Upper lobe of right lung (tissue), 1 donor: ENCODE results near the gene NSMCE3. TPM values are rescaled to one million over a fixed set of nuclear protein-coding genes. Genes with fewer than 3 reads are reported as not detected.

Experiments used
- ATAC-seq: fragments of 200-7000 bp; cut with Tn5 transposase; one replicate; pipeline ENCODE4 v1.9.1; 2020; ENCODE audit warnings: mild to moderate bottlenecking, moderate library complexity
- DNase-seq: peaks from one replicate; pipeline ENCODE4 v3.0.0-alpha.2; 2020
- H3K27ac ChIP-seq: fragments of 200-600 bp; one replicate; pipeline ENCODE4 v1.8.0; 2022
- H3K27me3 ChIP-seq: fragments of 200-600 bp; one replicate; pipeline ENCODE4 v1.8.0; 2022; ENCODE audit warnings: mild to moderate bottlenecking
- H3K36me3 ChIP-seq: fragments of 200-600 bp; one replicate; pipeline ENCODE4 v1.8.0; 2022
- H3K4me1 ChIP-seq: fragments of 200-600 bp; one replicate; pipeline ENCODE4 v1.8.0; 2022
- H3K4me3 ChIP-seq: fragments of 200-600 bp; one replicate; pipeline ENCODE4 v1.8.0; 2022; ENCODE audit warnings: mild to moderate bottlenecking
- H3K9me3 ChIP-seq: fragments of 200-600 bp; one replicate; pipeline ENCODE4 v1.8.0; 2022
- intact Hi-C: fragments of 100-400 bp; cut with DNase I; formaldehyde crosslinking; loops from one replicate; pipeline ENCODE4 v1.11.0; 2022
- total RNA-seq: library from RNA; stranded (reverse); fragmentation: NEBNext Ultra II Directional; extraction: Animal tissue kit (Norgen Biotek cat#: 25700); gene quantifications from one replicate; pipeline ENCODE4 v1.2.1, GENCODE V29; 2021
- TF ChIP-seq, protein P1 (sequence below): fragments of 200-600 bp; IDR thresholded peaks from one replicate; pipeline ENCODE4 v1.8.0; 2022; ENCODE audit warnings: antibody characterized with exemption
- donor health status: DM: no; HTN: yes; CAD: no; lungs with severe emphysema.

Gene NSMCE3
- total RNA-seq, 1 donor from 2014 or later: 6.7 TPM

DNA sequence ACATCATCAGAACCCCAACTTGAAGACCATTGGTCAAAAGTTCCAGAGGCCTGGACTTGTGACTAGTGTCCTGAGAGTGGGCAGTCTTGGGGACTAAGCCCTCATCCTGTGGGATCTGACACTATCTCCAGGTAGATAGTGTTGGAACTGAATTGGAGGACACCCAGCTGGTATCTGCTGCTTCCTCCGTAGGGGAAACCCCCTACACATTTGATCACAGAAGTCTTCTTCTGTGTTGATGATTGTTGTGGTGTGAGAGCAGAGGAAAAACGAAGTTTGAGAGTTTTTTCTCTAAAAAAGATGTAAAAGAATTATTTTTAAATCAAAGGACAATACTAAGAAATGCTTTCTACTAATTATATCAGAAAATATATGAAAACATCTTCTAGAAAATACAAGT lies 6.9 kb downstream of the NSMCE3 start:
- no peaks in the 10 kb centered on the region for H3K9me3 ChIP-seq
- DNase-seq (no peak), ATAC-seq (no peak)
- TF ChIP-seq, protein P1, sequence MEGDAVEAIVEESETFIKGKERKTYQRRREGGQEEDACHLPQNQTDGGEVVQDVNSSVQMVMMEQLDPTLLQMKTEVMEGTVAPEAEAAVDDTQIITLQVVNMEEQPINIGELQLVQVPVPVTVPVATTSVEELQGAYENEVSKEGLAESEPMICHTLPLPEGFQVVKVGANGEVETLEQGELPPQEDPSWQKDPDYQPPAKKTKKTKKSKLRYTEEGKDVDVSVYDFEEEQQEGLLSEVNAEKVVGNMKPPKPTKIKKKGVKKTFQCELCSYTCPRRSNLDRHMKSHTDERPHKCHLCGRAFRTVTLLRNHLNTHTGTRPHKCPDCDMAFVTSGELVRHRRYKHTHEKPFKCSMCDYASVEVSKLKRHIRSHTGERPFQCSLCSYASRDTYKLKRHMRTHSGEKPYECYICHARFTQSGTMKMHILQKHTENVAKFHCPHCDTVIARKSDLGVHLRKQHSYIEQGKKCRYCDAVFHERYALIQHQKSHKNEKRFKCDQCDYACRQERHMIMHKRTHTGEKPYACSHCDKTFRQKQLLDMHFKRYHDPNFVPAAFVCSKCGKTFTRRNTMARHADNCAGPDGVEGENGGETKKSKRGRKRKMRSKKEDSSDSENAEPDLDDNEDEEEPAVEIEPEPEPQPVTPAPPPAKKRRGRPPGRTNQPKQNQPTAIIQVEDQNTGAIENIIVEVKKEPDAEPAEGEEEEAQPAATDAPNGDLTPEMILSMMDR: no peak
- H3K27me3 ChIP-seq: no peaks in the 10 kb centered on the region
- intact Hi-C loops: no loop called here
- H3K4me3 ChIP-seq: no peak overlapping the region
- H3K27ac ChIP-seq: no peak overlapping the region
- peaks cover 13% of the 10 kb centered on the region for H3K4me1 ChIP-seq
- no peaks in the 10 kb centered on the region for H3K36me3 ChIP-seq

DNA sequence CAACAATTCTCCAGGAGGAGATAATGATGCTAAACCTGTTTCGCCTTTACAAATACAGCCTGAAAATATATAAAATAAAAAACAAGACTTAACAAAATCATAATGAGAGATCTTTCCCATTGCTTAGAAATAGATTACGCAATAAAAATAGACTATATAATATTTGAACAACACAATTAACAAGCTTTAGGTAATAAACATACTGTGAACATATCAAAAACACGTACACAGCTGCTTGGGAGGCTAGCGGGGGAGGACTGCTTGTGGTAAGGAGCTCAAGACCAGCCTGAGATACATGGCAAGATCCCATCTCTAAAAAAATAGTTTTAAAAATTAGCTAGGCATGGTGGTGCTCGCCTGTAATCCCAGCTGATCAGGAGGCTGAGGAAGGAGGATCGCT lies 8.7 kb downstream of the NSMCE3 start:
- DNase-seq (no peak), ATAC-seq (no peak)
- H3K4me1 ChIP-seq: no peaks in the 10 kb centered on the region
- H3K9me3 ChIP-seq: no peaks in the 10 kb centered on the region
- TF ChIP-seq, protein P1: no peak
- H3K27ac ChIP-seq: no peak overlapping the region
- H3K27me3 ChIP-seq: no peaks in the 10 kb centered on the region
- H3K4me3 ChIP-seq: no peak overlapping the region
- intact Hi-C loops: no loop called here
- H3K36me3 ChIP-seq: no peaks in the 10 kb centered on the region

DNA sequence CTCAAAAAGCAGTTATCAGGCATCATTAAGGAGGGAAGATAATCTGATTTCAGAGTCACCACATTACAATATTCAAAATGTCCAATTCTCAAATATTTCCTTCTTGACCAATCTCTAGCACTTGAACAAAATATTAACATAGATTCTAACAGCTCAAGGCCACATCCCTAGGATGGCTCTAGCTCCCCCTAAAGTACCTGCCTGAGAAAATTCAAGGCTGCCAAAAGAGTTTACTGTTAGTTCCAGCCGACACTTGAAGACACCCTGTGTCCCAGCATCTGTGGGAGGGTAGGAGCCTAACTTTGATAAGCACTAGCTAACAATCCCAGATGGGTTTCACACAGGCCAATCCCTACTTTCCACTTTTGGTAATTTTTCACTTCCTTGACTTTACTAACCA lies 10.4 kb downstream of the NSMCE3 start:
- no peaks in the 10 kb centered on the region for H3K9me3 ChIP-seq
- no peaks in the 10 kb centered on the region for H3K36me3 ChIP-seq
- H3K27me3 ChIP-seq: no peaks in the 10 kb centered on the region
- ATAC-seq (no peak), DNase-seq (no peak)
- no peak overlapping the region for H3K27ac ChIP-seq
- TF ChIP-seq, protein P1: no peak
- no peaks in the 10 kb centered on the region for H3K4me1 ChIP-seq
- no peak overlapping the region for H3K4me3 ChIP-seq
- intact Hi-C loops: no loop called here

DNA sequence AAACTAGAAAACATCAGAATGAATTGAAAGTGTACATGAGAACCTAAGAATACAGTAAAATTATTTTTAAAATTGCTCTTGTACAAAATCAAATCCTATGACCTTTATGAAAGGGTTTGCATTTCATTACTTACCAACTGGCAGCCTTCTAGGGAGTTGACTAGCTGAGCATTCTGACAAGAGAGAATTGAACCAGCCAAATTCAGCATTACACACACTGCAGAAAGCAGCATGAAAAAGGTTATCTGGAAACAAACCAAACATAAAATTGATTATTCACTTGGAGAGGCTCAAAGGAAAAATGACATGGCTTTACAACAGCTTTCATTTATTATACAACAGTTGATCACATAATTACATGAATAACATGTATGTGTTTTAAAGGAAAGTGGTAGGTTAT lies 17.4 kb downstream of the NSMCE3 start:
- Histone ChIP-seq H3K4me3 (no peak overlapping the region), H3K27me3 (no peaks in the 10 kb centered on the region), H3K4me1 (no peaks in the 10 kb centered on the region), H3K27ac (no peak overlapping the region), H3K9me3 (no peaks in the 10 kb centered on the region), H3K36me3 (no peaks in the 10 kb centered on the region)
- intact Hi-C loops: no loop called here
- TF ChIP-seq, protein P1: no peak
- ATAC-seq (no peak), DNase-seq (no peak)

DNA sequence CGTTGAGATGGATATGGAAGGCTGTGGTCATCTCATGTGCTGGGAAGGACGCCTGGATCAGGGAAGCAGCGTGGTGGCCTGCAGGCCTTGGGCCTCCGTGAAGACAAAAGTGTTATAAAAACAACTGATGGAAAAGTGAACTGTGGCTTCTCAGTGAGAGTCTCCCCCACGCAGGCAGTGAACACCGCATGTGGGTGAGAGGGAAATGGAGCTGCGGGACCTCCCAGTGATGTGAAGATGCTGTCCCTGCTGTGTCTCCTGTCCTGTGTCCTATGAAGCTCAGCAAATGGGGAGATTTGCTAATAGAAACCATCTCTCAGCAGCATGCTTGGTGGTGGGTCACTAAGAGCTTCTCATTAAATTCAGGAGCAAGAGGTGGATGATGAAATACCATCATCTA lies 25.1 kb downstream of the NSMCE3 start:
- intact Hi-C loops: no loop called here

DNA sequence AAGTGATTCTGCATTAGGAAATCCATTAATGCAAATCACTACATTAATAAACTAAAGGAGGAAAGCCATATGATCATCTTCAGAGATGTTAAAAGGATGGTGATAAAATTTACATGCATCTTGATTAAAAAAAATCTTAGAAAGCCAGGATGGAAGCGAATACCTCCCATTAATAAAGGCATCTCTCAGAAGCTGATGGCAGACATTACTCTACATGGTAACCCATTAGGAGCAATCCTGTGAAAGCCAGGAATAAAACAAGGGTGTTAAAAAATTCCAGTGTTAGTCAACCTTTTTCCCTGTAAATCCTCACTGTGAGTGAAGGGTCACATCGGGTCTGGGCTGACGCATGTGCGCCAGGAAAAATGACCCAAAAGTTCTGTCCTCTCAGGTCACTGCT lies 25.5 kb downstream of the NSMCE3 start:
- H3K4me1 ChIP-seq: no peaks in the 10 kb centered on the region
- DNase-seq (no peak), ATAC-seq (no peak)
- TF ChIP-seq, protein P1: no peak
- no peak overlapping the region for H3K4me3 ChIP-seq
- no peaks in the 10 kb centered on the region for H3K27me3 ChIP-seq
- intact Hi-C loops: no loop called here
- H3K9me3 ChIP-seq: no peaks in the 10 kb centered on the region
- H3K27ac ChIP-seq: no peak overlapping the region
- H3K36me3 ChIP-seq: no peaks in the 10 kb centered on the region

More for the DNA sequence above, 25.1 kb downstream of the NSMCE3 start:
- H3K27me3 ChIP-seq: no peaks in the 10 kb centered on the region
- H3K4me1 ChIP-seq: no peaks in the 10 kb centered on the region
- no peaks in the 10 kb centered on the region for H3K9me3 ChIP-seq
- TF ChIP-seq, protein P1: no peak
- H3K36me3 ChIP-seq: no peaks in the 10 kb centered on the region
- ATAC-seq (no peak), DNase-seq (no peak)
- H3K27ac ChIP-seq: no peak overlapping the region
- no peak overlapping the region for H3K4me3 ChIP-seq
